Measurements from ENCODE around the gene CAND2.

The CAND2 gene

GRCh38 chr3:12807066-12807465 is 10.6 kb downstream of the CAND2 start:
- H3K9ac ChIP-seq (ENCODE audit: low read depth, low read length), result no peak overlapping the region
- H3K9me3 ChIP-seq (ENCODE audit: control insufficient read depth, insufficient read depth, low read length), result no peaks in the 10 kb centered on the region
- H3K36me3 ChIP-seq (ENCODE audit: insufficient read depth, low read length), result no peaks in the 10 kb centered on the region; the same call in 1 of the 2 replicates
- peaks cover 8% of the 10 kb centered on the region for H3K4me1 ChIP-seq (ENCODE audit: insufficient read depth, low read length)

GRCh38 chr3:12807601-12808359 is 11.3 kb downstream of the CAND2 start:
- no peaks in the 10 kb centered on the region for H3K9me3 ChIP-seq (ENCODE audit: control insufficient read depth, insufficient read depth, low read length)
- H3K4me1 ChIP-seq (ENCODE audit: insufficient read depth, low read length), result peaks cover 8% of the 10 kb centered on the region
- H3K9ac ChIP-seq (ENCODE audit: low read depth, low read length), result no peak overlapping the region
- no peaks in the 10 kb centered on the region; the same call in 1 of the 2 replicates for H3K36me3 ChIP-seq (ENCODE audit: insufficient read depth, low read length)

GRCh38 chr3:12808587-12808986 is 12.1 kb downstream of the CAND2 start:
- Histone ChIP-seq H3K9me3 (ENCODE audit: control insufficient read depth, insufficient read depth, low read length) (no peaks in the 10 kb centered on the region), H3K4me1 (ENCODE audit: insufficient read depth, low read length) (peaks cover 8% of the 10 kb centered on the region)

GRCh38 chr3:12809001-12809400 is 12.5 kb downstream of the CAND2 start:
- Histone ChIP-seq H3K9ac (ENCODE audit: low read depth, low read length) (no peak overlapping the region), H3K36me3 (ENCODE audit: insufficient read depth, low read length) (no peaks in the 10 kb centered on the region; the same call in 1 of the 2 replicates), H3K4me1 (ENCODE audit: insufficient read depth, low read length) (peaks cover 8% of the 10 kb centered on the region), H3K9me3 (ENCODE audit: control insufficient read depth, insufficient read depth, low read length) (no peaks in the 10 kb centered on the region)

More at GRCh38 chr3:12808587-12808986, 12.1 kb downstream of the CAND2 start:
- Histone ChIP-seq H3K36me3 (ENCODE audit: insufficient read depth, low read length) (no peaks in the 10 kb centered on the region; the same call in 1 of the 2 replicates), H3K9ac (ENCODE audit: low read depth, low read length) (no peak overlapping the region)

- peak overlapping the region; percentile 60; the same call in 1 of the 2 replicates for H3K9ac ChIP-seq (ENCODE audit: low read depth, low read length)
- H3K9me3 ChIP-seq (ENCODE audit: control insufficient read depth, insufficient read depth, low read length), result no peaks in the 10 kb centered on the region
- H3K4me1 ChIP-seq (ENCODE audit: insufficient read depth, low read length), result peaks cover 8% of the 10 kb centered on the region
- no peaks in the 10 kb centered on the region; the same call in 1 of the 2 replicates for H3K36me3 ChIP-seq (ENCODE audit: insufficient read depth, low read length)
Measured at GRCh38 chr3:12809435-12809834, 13.0 kb downstream of the CAND2 start.

GRCh38 chr3:12810013-12810780 is 13.7 kb downstream of the CAND2 start:
- Histone ChIP-seq H3K36me3 (ENCODE audit: insufficient read depth, low read length) (no peaks in the 10 kb centered on the region; the same call in 1 of the 2 replicates), H3K9ac (ENCODE audit: low read depth, low read length) (peak overlapping the region; percentile 60; the same call in 1 of the 2 replicates), H3K9me3 (ENCODE audit: control insufficient read depth, insufficient read depth, low read length) (no peaks in the 10 kb centered on the region), H3K4me1 (ENCODE audit: insufficient read depth, low read length) (peaks cover 8% of the 10 kb centered on the region)

- H3K36me3 ChIP-seq (ENCODE audit: insufficient read depth, low read length), result no peaks in the 10 kb centered on the region; the same call in 1 of the 2 replicates
Measured at GRCh38 chr3:12810961-12811360, 14.5 kb downstream of the CAND2 start.

GRCh38 chr3:12812812-12813211 is 16.3 kb downstream of the CAND2 start:
- no peak overlapping the region for H3K9ac ChIP-seq (ENCODE audit: low read depth, low read length)
- no peaks in the 10 kb centered on the region for H3K36me3 ChIP-seq (ENCODE audit: insufficient read depth, low read length)
- H3K4me1 ChIP-seq (ENCODE audit: insufficient read depth, low read length), result peaks cover 8% of the 10 kb centered on the region
- H3K9me3 ChIP-seq (ENCODE audit: control insufficient read depth, insufficient read depth, low read length), result no peaks in the 10 kb centered on the region

More at GRCh38 chr3:12810961-12811360, 14.5 kb downstream of the CAND2 start:
- no peaks in the 10 kb centered on the region for H3K9me3 ChIP-seq (ENCODE audit: control insufficient read depth, insufficient read depth, low read length)
- no peak overlapping the region for H3K9ac ChIP-seq (ENCODE audit: low read depth, low read length)
- peaks cover 8% of the 10 kb centered on the region for H3K4me1 ChIP-seq (ENCODE audit: insufficient read depth, low read length)

GRCh38 chr3:12813967-12814366 is 17.5 kb downstream of the CAND2 start:
- no peaks in the 10 kb centered on the region for H3K9me3 ChIP-seq (ENCODE audit: control insufficient read depth, insufficient read depth, low read length)
- H3K36me3 ChIP-seq (ENCODE audit: insufficient read depth, low read length), result no peaks in the 10 kb centered on the region
- no peak overlapping the region for H3K9ac ChIP-seq (ENCODE audit: low read depth, low read length)
- H3K4me1 ChIP-seq (ENCODE audit: insufficient read depth, low read length), result peaks cover 8% of the 10 kb centered on the region

- Histone ChIP-seq H3K9ac (ENCODE audit: low read depth, low read length) (no peak overlapping the region), H3K36me3 (ENCODE audit: insufficient read depth, low read length) (peaks cover 3% of the 10 kb centered on the region; the same call in 1 of the 2 replicates), H3K4me1 (ENCODE audit: insufficient read depth, low read length) (peaks cover 8% of the 10 kb centered on the region), H3K9me3 (ENCODE audit: control insufficient read depth, insufficient read depth, low read length) (no peaks in the 10 kb centered on the region)
Measured at GRCh38 chr3:12815078-12815477, 18.6 kb downstream of the CAND2 start.

GRCh38 chr3:12815719-12816118 is 19.2 kb downstream of the CAND2 start:
- Histone ChIP-seq H3K9ac (ENCODE audit: low read depth, low read length) (no peak overlapping the region), H3K4me1 (ENCODE audit: insufficient read depth, low read length) (peaks cover 6% of the 10 kb centered on the region), H3K9me3 (ENCODE audit: control insufficient read depth, insufficient read depth, low read length) (no peaks in the 10 kb centered on the region), H3K36me3 (ENCODE audit: insufficient read depth, low read length) (peaks cover 3% of the 10 kb centered on the region)

GRCh38 chr3:12816521-12817342 is 20.3 kb downstream of the CAND2 start:
- Histone ChIP-seq H3K9ac (ENCODE audit: low read depth, low read length) (no peak overlapping the region), H3K4me1 (ENCODE audit: insufficient read depth, low read length) (no peaks in the 10 kb centered on the region), H3K36me3 (ENCODE audit: insufficient read depth, low read length) (peaks cover 3% of the 10 kb centered on the region), H3K9me3 (ENCODE audit: control insufficient read depth, insufficient read depth, low read length) (no peaks in the 10 kb centered on the region)

- Histone ChIP-seq H3K36me3 (ENCODE audit: insufficient read depth, low read length) (peaks cover 3% of the 10 kb centered on the region), H3K4me1 (ENCODE audit: insufficient read depth, low read length) (no peaks in the 10 kb centered on the region), H3K9me3 (ENCODE audit: control insufficient read depth, insufficient read depth, low read length) (no peaks in the 10 kb centered on the region), H3K9ac (ENCODE audit: low read depth, low read length) (no peak overlapping the region)
Measured at GRCh38 chr3:12817343-12817710, 20.8 kb downstream of the CAND2 start.

- H3K9me3 ChIP-seq (ENCODE audit: control insufficient read depth, insufficient read depth, low read length), result no peaks in the 10 kb centered on the region
- peaks cover 3% of the 10 kb centered on the region for H3K36me3 ChIP-seq (ENCODE audit: insufficient read depth, low read length)
- H3K9ac ChIP-seq (ENCODE audit: low read depth, low read length), result no peak overlapping the region
- no peaks in the 10 kb centered on the region for H3K4me1 ChIP-seq (ENCODE audit: insufficient read depth, low read length)
Measured at GRCh38 chr3:12818273-12818672, 21.8 kb downstream of the CAND2 start.
